ENCODE results near the gene ABCA8. TPM values are rescaled to one million over a fixed set of nuclear protein-coding genes. Genes with fewer than 3 reads are reported as not detected.
A peak's percentile ranks its signal among the peaks of the same experiment; 100 is the strongest.
"Not testable (repeated sequence)": the region's sequence is repeated elsewhere in the genome, so short reads cannot be mapped to it uniquely, and the experiment has no call there.

The ABCA8 gene
- total RNA-seq, 1 donor, result 2.2 TPM

DNA sequence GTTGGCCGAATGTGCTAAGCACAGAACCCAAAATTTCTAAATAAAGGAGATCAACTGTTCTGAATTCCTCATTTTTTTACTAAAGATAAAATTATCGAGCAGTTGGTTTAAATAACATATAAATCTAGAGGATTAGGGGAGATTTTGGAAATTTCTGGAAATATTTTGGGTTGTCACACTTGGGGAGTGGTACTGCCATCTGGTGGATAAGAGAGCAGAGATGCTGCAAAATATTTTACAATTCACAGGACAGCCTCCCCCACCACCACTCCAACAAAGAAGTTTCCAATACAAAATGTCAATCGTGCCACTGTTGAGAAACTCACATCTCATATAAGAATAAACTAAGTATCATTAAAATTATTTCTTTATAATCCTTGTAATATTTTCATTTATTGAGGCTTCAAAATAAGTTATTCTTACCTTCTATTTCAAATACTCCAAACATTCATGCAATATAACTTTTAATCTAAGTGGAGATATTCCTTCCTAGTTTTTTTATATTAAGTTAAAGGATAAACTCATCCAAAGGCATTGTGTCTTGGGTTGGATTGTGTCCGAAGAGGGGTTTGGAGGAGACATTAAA lies 17.0 kb upstream of the ABCA8 start:
- DNase-seq (ENCODE audit: low read depth), result peak; percentile 55
- H3K4me3 ChIP-seq (ENCODE audit: low read depth, low read length), result no peak overlapping the region
- peak; percentile 72 for TF ChIP-seq CTCF (IDR thresholded peaks at IDR 0.05; ENCODE audit: insufficient read depth, low read depth, low read length)

DNA sequence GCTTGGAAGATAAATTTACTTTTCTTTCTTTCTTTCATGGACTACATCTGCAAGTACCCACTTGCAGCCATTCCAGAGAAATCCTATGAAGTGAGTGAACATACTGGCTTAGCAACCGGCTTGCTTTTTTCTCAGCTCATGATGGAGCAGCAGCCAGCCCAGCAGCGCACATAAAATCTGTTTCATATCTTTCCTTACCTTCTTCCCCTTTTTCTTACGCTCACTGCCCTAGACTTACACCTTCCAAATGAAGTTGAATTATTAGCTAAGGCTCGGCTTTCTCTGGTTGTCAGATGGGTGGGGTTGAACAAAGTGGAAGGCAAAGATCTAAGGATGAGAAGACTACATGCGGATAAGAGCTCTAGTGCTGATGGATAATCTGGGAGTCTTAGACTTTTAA lies 13.9 kb upstream of the ABCA8 start:
- H3K4me3 ChIP-seq (ENCODE audit: low read depth, low read length), result no peak overlapping the region
- TF ChIP-seq CTCF (IDR thresholded peaks at IDR 0.05; ENCODE audit: insufficient read depth, low read depth, low read length), result no peak
- DNase-seq (ENCODE audit: low read depth), result no peak

GRCh38 chr17:68963958-68964357 lies 8.8 kb upstream of the ABCA8 start:
- DNase-seq (ENCODE audit: low read depth), result peak; percentile 46
- no peak overlapping the region for H3K4me3 ChIP-seq (ENCODE audit: low read depth, low read length)
- TF ChIP-seq CTCF (IDR thresholded peaks at IDR 0.05; ENCODE audit: insufficient read depth, low read depth, low read length), result no peak

DNA sequence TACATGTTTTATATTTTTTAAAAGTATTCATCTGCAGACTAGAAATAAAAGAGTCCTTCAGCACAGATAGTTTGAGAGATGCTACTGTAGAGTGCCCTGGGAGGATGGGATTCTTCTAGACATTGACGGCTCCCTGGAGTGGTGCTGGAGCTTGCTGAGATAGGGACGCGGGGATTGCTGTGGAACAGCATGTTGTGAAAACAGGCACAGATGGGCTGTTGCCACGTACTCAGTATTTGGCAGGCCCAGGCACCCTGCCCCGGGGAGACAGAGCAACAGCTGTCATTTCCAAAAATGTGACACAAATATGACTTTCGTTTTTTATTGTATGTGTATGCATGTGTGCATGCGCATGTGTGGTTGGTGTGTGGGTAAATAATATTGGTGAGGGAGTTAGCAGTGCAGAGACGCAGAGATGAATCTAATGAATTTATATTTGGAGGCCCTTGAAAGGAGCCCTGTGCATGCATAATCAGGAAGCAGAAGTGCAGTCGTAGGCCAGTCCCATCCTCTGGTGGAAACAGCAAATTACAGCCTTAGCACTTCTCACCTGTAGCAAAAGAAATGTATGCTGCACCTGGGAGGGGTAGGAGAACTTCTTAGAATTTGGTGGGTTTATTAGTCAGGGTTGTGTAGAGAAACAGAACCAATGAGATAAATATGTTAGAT lies 6.2 kb upstream of the ABCA8 start:
- TF ChIP-seq CTCF (IDR thresholded peaks at IDR 0.05; ENCODE audit: insufficient read depth, low read depth, low read length), result no peak
- H3K4me3 ChIP-seq (ENCODE audit: low read depth, low read length), result no peak overlapping the region
- no peak for DNase-seq (ENCODE audit: low read depth)

DNA sequence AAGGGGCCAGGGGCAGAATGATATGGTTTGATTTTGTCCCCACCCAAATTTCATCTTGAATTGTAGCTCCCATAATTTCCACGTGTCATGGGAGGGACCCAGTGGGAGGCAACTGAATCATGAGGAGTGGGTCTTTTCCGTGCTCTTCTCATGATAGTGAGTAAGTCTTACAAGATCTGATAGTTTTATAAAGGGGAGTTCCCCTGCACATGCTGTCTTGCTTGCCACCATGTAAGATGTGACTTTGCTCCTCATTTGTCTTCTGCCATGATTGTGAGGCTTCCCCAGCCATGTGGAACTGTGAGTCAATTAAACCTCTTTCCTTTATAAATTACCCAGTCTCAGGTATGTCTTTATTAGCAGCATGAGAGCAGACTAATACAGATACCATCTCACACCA lies 3.9 kb upstream of the ABCA8 start:
- not testable (repeated sequence) for H3K4me3 ChIP-seq (ENCODE audit: low read depth, low read length)

DNA sequence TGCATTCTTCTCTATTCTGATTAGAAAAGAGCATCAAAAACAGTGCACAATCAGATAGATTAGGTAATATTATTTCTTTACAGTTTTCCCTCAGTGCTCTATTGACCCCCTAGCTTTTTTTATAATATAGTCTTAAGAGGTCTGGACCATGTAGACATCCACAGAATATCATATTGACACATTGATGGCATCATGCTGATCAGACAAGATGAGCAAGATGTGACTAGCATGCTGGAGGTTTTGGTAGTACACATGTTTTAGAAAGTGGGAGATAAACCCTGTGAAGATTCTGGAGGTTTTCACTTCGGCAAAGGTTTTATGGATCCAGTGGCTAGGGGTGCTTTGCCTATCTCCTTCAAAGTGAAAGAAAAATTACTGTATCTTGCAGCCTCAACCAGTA lies 2.8 kb upstream of the ABCA8 start:
- H3K4me3 ChIP-seq (ENCODE audit: low read depth, low read length), result no peak overlapping the region
- DNase-seq (ENCODE audit: low read depth), result no peak
- no peak for TF ChIP-seq CTCF (IDR thresholded peaks at IDR 0.05; ENCODE audit: insufficient read depth, low read depth, low read length)

More for the DNA sequence above, 3.9 kb upstream of the ABCA8 start:
- DNase-seq (ENCODE audit: low read depth), result not testable (repeated sequence)

- H3K4me3 ChIP-seq (ENCODE audit: low read depth, low read length), result peak overlapping the region; percentile 42
- peak; percentile 70 for DNase-seq (ENCODE audit: low read depth)
- TF ChIP-seq CTCF (IDR thresholded peaks at IDR 0.05; ENCODE audit: insufficient read depth, low read depth, low read length), result no peak
These were observed 871 bp downstream of the ABCA8 start for GRCh38 chr17:68954146-68954896.
